Measurements from ENCODE around the gene HHATL. TPM values are rescaled to one million over a fixed set of nuclear protein-coding genes. Genes with fewer than 3 reads are reported as not detected.

The HHATL gene
- total RNA-seq, 1 experiment from 2014 or later = not detected

DNA sequence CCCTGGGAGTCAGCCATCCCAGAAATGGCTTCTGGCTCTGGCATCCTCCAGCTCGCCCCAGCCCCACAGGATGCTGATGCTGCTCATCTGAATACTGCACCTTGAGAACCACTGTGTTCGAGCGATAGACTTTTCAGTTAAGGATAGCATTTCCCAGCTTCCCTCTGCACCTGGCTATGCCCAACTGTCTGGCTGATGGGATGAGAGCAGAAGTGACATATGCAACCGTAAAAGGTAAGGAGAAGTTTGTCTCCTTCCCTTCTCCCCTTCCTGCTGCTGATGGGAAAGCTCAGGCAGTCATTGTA, 9.7 kb upstream of the HHATL start:
- no peaks in the 10 kb centered on the region for H4K20me1 ChIP-seq (ENCODE audit: insufficient read depth, low read depth, low read length)
- no peak overlapping the region for H3K27ac ChIP-seq (ENCODE audit: low read length)
- H3K4me3 ChIP-seq (ENCODE audit: low read length) = no peak overlapping the region
- no peaks in the 10 kb centered on the region for H3K27me3 ChIP-seq (ENCODE audit: low read length)
- H3K79me2 ChIP-seq (ENCODE audit: low read length) = no peaks in the 10 kb centered on the region
- H3K4me1 ChIP-seq (ENCODE audit: low read length) = peaks cover 15% of the 10 kb centered on the region
- no peaks in the 10 kb centered on the region for H3K36me3 ChIP-seq (ENCODE audit: insufficient read depth, low read length)
- H3K9me3 ChIP-seq (ENCODE audit: low read length) = no peaks in the 10 kb centered on the region
- no peak overlapping the region for H2AFZ ChIP-seq (ENCODE audit: low read length)
- H3K4me2 ChIP-seq (ENCODE audit: low read depth, low read length, poor library complexity, severe bottlenecking) = no peak overlapping the region
- no peak for DNase-seq
- H3K9me2 ChIP-seq (replicated peaks; ENCODE audit: insufficient read depth, low read length) = no peaks in the 10 kb centered on the region
- no peak overlapping the region for H3K9ac ChIP-seq (ENCODE audit: low read length)

DNA sequence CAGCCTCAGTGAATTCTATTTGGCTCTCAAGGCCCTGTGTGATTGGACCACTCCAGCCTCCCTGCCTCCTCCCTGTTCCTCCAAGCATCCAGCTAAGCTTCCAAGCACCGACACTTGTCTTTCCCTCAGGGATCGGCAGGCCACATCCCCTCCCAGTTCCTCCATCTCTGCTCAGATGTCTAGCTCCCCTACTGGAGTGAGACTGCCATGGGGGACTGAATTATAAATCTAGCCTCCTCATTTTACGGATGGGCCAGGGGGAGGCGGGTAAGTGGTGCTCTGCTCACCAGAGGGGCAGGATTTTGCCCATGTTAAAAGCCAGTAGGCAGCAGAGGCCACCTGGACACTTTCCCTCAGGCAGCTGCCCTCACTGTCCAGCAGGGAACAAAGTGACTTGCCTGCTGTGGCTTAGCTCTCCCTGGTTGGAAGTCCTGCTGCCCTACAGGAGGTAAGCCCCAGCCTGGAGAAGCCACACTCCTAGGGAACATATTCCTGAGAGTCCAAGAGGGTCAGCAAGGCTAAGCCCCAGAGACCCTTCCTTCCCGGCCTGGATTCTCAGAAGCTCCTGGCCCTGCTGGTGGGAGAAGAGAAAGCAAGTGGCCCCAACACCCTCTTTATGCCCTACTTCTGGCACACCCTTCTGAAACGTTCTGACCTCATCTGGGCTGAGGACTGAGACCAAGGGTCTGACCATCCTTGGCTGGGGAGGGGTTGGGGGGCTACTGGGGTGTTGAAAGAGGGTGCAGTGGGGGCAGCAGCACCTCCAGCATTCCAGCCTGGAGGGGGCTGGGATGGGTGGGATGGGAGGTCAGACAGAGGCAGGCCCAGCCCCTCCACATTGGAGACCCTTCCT, 9.1 kb upstream of the HHATL start:
- Histone ChIP-seq H3K9ac (ENCODE audit: low read length) (no peak overlapping the region), H3K27ac (ENCODE audit: low read length) (no peak overlapping the region), H3K9me2 (replicated peaks; ENCODE audit: insufficient read depth, low read length) (no peaks in the 10 kb centered on the region), H2AFZ (ENCODE audit: low read length) (no peak overlapping the region), H3K9me3 (ENCODE audit: low read length) (no peaks in the 10 kb centered on the region), H4K20me1 (ENCODE audit: insufficient read depth, low read depth, low read length) (no peaks in the 10 kb centered on the region), H3K4me3 (ENCODE audit: low read length) (no peak overlapping the region), H3K4me1 (ENCODE audit: low read length) (peaks cover 15% of the 10 kb centered on the region), H3K36me3 (ENCODE audit: insufficient read depth, low read length) (no peaks in the 10 kb centered on the region), H3K4me2 (ENCODE audit: low read depth, low read length, poor library complexity, severe bottlenecking) (no peak overlapping the region), H3K79me2 (ENCODE audit: low read length) (no peaks in the 10 kb centered on the region), H3K27me3 (ENCODE audit: low read length) (no peaks in the 10 kb centered on the region)
- DNase-seq = no peak

DNA sequence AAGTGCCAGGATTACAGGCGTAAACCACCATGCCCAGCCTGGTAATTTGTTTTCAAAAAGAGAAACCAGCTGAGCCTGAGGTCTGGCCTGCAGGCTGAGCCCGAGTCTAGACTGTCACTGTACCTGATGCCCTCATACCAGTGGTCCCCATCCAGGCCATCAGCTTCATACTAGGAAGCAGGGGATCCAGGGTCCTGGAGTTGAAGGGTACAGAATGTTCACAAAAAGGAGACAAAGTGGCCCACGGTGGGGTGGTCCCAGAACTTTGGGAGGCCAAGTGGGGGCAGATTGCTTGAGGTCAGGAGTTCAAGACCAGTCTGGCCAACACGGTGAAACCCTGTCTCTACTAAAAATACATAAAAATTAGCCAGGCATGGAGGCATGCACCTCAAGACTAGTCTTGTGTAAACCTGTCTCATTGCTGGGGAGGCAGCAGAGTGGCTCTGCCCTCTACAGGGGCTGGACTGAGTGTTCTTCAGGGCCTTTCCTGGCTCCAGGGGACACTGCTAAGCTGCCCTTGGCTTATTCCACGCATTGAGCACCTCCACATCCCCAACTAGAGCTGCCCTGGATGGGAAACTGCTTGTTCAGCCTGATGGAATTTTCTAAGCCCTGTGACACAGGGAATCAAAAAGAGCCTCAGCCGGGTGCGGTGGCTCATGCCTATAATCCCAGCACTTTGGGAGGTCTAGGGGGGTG, 7.9 kb upstream of the HHATL start:
- no peaks in the 10 kb centered on the region for H3K9me2 ChIP-seq (replicated peaks; ENCODE audit: insufficient read depth, low read length)
- no peaks in the 10 kb centered on the region for H3K79me2 ChIP-seq (ENCODE audit: low read length)
- H2AFZ ChIP-seq (ENCODE audit: low read length) = no peak overlapping the region
- H3K27me3 ChIP-seq (ENCODE audit: low read length) = no peaks in the 10 kb centered on the region
- H4K20me1 ChIP-seq (ENCODE audit: insufficient read depth, low read depth, low read length) = no peaks in the 10 kb centered on the region
- H3K9ac ChIP-seq (ENCODE audit: low read length) = no peak overlapping the region
- H3K4me2 ChIP-seq (ENCODE audit: low read depth, low read length, poor library complexity, severe bottlenecking) = no peak overlapping the region
- H3K27ac ChIP-seq (ENCODE audit: low read length) = no peak overlapping the region
- H3K4me3 ChIP-seq (ENCODE audit: low read length) = no peak overlapping the region
- H3K4me1 ChIP-seq (ENCODE audit: low read length) = peaks cover 15% of the 10 kb centered on the region
- H3K36me3 ChIP-seq (ENCODE audit: insufficient read depth, low read length) = no peaks in the 10 kb centered on the region
- no peak for DNase-seq
- no peaks in the 10 kb centered on the region for H3K9me3 ChIP-seq (ENCODE audit: low read length)

DNA sequence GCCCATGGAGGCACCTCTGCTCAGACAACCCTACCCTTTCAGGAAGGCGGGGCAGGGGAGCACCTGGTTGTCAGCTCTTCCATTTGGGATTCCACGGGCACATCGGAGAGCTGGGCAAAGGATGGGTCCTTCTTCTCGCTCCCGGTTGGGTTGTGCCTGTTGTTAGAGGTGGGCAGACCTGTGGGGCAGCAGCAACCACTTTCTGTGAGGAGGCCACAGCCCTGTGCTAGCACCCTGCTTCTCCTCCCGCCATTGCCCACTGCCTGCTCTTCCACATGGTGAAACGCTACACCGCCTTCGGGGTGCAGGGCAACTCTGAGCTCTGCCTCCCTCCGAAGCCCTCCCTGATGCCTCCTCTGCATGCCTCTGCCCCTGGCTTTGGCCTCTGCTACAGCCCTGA, 7.0 kb upstream of the HHATL start:
- Histone ChIP-seq H3K9me3 (ENCODE audit: low read length) (no peaks in the 10 kb centered on the region), H3K4me3 (ENCODE audit: low read length) (no peak overlapping the region), H3K4me1 (ENCODE audit: low read length) (peaks cover 15% of the 10 kb centered on the region), H3K27me3 (ENCODE audit: low read length) (no peaks in the 10 kb centered on the region), H3K27ac (ENCODE audit: low read length) (no peak overlapping the region), H2AFZ (ENCODE audit: low read length) (no peak overlapping the region), H3K4me2 (ENCODE audit: low read depth, low read length, poor library complexity, severe bottlenecking) (no peak overlapping the region), H3K9me2 (replicated peaks; ENCODE audit: insufficient read depth, low read length) (no peaks in the 10 kb centered on the region), H4K20me1 (ENCODE audit: insufficient read depth, low read depth, low read length) (no peaks in the 10 kb centered on the region), H3K9ac (ENCODE audit: low read length) (no peak overlapping the region), H3K79me2 (ENCODE audit: low read length) (no peaks in the 10 kb centered on the region), H3K36me3 (ENCODE audit: insufficient read depth, low read length) (no peaks in the 10 kb centered on the region)
- DNase-seq = no peak

DNA sequence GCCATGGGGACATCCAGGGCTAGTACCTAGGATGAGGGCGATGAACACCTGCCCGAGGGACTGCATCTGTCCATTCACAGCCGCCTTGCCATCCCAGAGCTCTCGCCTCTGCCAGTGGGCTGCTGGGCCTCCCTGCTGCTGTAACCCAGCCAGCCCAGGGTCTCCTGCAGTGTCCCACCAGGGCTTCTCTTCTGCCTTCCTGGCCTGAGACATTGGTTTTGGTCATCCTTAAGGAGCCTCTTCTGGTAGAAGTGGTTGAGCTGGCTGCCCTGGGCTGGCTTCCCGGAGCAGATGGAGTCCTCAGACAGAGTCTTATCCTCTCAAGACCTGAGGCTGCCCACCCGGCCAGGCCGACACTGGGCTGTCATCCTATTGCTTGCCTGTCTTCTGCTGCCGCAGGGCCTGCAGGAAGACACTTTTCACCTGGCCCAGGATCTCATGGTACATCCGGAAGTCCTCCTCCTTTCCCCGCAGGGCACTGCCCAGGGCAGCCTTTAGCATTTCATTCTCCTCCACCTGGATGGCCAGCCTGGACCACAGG, 6.1 kb upstream of the HHATL start:
- Histone ChIP-seq H3K9me3 (ENCODE audit: low read length) (no peaks in the 10 kb centered on the region), H2AFZ (ENCODE audit: low read length) (no peak overlapping the region), H3K9ac (ENCODE audit: low read length) (no peak overlapping the region), H3K36me3 (ENCODE audit: insufficient read depth, low read length) (no peaks in the 10 kb centered on the region), H3K4me1 (ENCODE audit: low read length) (peaks cover 11% of the 10 kb centered on the region), H3K27ac (ENCODE audit: low read length) (no peak overlapping the region), H3K79me2 (ENCODE audit: low read length) (no peaks in the 10 kb centered on the region), H3K27me3 (ENCODE audit: low read length) (no peaks in the 10 kb centered on the region), H4K20me1 (ENCODE audit: insufficient read depth, low read depth, low read length) (no peaks in the 10 kb centered on the region), H3K4me3 (ENCODE audit: low read length) (no peak overlapping the region), H3K9me2 (replicated peaks; ENCODE audit: insufficient read depth, low read length) (no peaks in the 10 kb centered on the region), H3K4me2 (ENCODE audit: low read depth, low read length, poor library complexity, severe bottlenecking) (no peak overlapping the region)
- DNase-seq = no peak

DNA sequence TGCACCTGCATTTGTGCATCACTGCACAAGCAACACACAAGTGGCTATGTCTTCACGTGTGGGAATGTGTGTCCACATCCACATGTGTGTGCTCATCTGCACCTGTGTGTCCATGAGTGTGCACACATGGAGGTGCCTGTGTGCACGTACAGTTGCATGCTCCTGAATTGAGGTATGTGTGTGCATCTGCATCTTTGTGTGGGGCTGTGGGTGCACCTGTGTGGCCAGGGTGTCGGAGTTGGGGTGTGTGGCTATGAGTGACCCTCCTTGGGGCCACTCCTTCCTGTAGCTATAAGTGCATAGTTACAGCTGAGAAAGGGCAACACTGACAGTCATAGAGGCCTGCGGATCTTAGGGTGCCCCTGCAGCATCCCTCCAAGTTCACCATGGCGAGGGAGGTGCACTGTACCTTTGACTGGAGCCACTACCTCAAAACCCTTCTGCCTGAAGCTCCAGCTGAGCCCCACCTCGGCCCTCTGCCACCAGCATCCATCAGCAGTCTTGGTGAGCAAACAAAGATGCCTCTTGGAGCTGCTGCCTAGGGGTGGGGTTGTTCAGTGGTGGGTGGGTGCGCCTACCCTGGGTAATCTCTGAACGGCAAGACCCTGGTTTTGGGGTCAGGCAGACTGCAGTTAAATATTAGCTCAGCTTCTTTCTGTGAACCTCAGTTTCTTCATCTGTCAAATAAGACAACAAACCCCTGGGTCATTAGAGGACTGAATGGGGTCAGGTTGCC, 5.2 kb upstream of the HHATL start:
- Histone ChIP-seq H3K4me2 (ENCODE audit: low read depth, low read length, poor library complexity, severe bottlenecking) (no peak overlapping the region), H3K4me3 (ENCODE audit: low read length) (no peak overlapping the region), H3K27ac (ENCODE audit: low read length) (no peak overlapping the region), H3K27me3 (ENCODE audit: low read length) (no peaks in the 10 kb centered on the region), H3K9me3 (ENCODE audit: low read length) (no peaks in the 10 kb centered on the region), H3K9ac (ENCODE audit: low read length) (no peak overlapping the region), H4K20me1 (ENCODE audit: insufficient read depth, low read depth, low read length) (no peaks in the 10 kb centered on the region), H3K9me2 (replicated peaks; ENCODE audit: insufficient read depth, low read length) (no peaks in the 10 kb centered on the region), H2AFZ (ENCODE audit: low read length) (no peak overlapping the region), H3K36me3 (ENCODE audit: insufficient read depth, low read length) (no peaks in the 10 kb centered on the region), H3K79me2 (ENCODE audit: low read length) (no peaks in the 10 kb centered on the region), H3K4me1 (ENCODE audit: low read length) (peaks cover 2% of the 10 kb centered on the region)
- no peak for DNase-seq

DNA sequence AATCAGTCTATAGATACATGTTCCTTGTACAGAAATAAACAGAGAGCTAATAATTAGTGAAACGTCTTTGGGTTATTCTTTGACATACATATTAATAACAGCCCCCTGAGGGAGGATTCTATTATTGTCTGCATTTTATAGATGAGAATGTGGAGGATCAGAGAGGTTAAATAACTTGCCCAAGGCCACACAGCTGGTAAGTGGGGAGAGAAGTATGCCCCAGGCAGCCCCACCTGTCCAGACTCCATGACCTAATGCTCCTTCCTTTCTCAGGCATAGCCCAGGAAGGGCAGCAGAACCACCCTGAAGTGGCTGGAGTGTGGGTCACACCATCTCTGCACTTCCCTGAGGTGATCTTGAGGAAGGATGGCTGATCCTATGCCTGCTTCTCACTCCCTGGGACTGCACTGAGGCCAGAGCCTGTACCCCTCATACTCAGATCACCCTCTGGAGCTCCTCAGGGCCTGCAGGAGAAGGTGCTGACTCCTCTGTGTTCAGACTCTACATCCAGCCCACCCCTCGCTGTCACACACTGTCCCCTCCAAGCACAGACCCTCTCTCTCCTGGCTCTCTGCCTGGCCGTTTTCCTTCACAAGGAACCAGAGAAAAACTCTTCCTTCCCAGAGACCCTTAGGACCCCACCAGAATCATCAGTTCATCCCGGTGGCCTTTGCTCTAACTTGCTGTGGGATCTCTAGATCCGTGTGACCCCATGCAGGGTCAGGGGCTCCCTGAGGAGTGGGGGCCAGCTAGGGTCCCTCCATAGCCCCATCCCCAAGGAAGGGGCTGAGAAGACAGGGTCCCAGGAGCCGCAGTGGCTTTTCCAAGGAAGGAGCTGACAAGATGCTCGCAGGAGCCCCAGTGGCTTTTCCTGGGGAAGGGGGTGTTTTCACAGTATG, 4.4 kb upstream of the HHATL start:
- no peaks in the 10 kb centered on the region for H3K27me3 ChIP-seq (ENCODE audit: low read length)
- H2AFZ ChIP-seq (ENCODE audit: low read length) = no peak overlapping the region
- no peaks in the 10 kb centered on the region for H3K4me1 ChIP-seq (ENCODE audit: low read length)
- no peak overlapping the region for H3K9ac ChIP-seq (ENCODE audit: low read length)
- H3K36me3 ChIP-seq (ENCODE audit: insufficient read depth, low read length) = no peaks in the 10 kb centered on the region
- no peaks in the 10 kb centered on the region for H3K9me3 ChIP-seq (ENCODE audit: low read length)
- no peaks in the 10 kb centered on the region for H4K20me1 ChIP-seq (ENCODE audit: insufficient read depth, low read depth, low read length)
- H3K9me2 ChIP-seq (replicated peaks; ENCODE audit: insufficient read depth, low read length) = no peaks in the 10 kb centered on the region
- no peak for DNase-seq
- no peak overlapping the region for H3K4me3 ChIP-seq (ENCODE audit: low read length)
- H3K79me2 ChIP-seq (ENCODE audit: low read length) = no peaks in the 10 kb centered on the region
- H3K27ac ChIP-seq (ENCODE audit: low read length) = no peak overlapping the region
- H3K4me2 ChIP-seq (ENCODE audit: low read depth, low read length, poor library complexity, severe bottlenecking) = no peak overlapping the region

Measured in Karpas-422 (cell line).